Activated CD4-positive, alpha-beta T cell treated with anti-CD3 and anti-CD28 coated beads for 48 hours (primary cell): ENCODE measurements around the gene PAK1.
A peak's percentile ranks its signal among the peaks of the same experiment; 100 is the strongest.

Experiments used
- DNase-seq: peaks from one replicate; pipeline ENCODE4 v3.0.0-alpha.2; 2020

The PAK1 gene

GRCh38 chr11:77472991-77473800, 698 bp downstream of the PAK1 start:
- DNase-seq, result peak; percentile 61

GRCh38 chr11:77471558-77472193, 2.2 kb downstream of the PAK1 start:
- DNase-seq, result peak; percentile 47

- no peak for DNase-seq
These were observed 2.9 kb downstream of the PAK1 start for GRCh38 chr11:77470971-77471370.

GRCh38 chr11:77470504-77470903, 3.4 kb downstream of the PAK1 start:
- DNase-seq, result no peak

- no peak for DNase-seq
These were observed 5.4 kb downstream of the PAK1 start for GRCh38 chr11:77468527-77468926.

- no peak for DNase-seq
These were observed 5.9 kb downstream of the PAK1 start for GRCh38 chr11:77467993-77468392.

- DNase-seq, result no peak
These were observed 6.7 kb downstream of the PAK1 start for GRCh38 chr11:77467233-77467632.

GRCh38 chr11:77457340-77457739, 16.6 kb downstream of the PAK1 start:
- DNase-seq, result no peak

GRCh38 chr11:77455740-77456139, 18.2 kb downstream of the PAK1 start:
- no peak for DNase-seq

- DNase-seq, result no peak
These were observed 18.8 kb downstream of the PAK1 start for GRCh38 chr11:77454867-77455655.

- DNase-seq, result no peak
These were observed 23.7 kb downstream of the PAK1 start for GRCh38 chr11:77450227-77450626.

GRCh38 chr11:77449784-77450183, 24.1 kb downstream of the PAK1 start:
- no peak for DNase-seq

- no peak for DNase-seq
These were observed 24.8 kb downstream of the PAK1 start for GRCh38 chr11:77449060-77449521.

GRCh38 chr11:77448269-77448668, 25.6 kb downstream of the PAK1 start:
- no peak for DNase-seq

GRCh38 chr11:77446911-77447629, 26.8 kb downstream of the PAK1 start:
- no peak for DNase-seq

GRCh38 chr11:77444261-77444660, 29.6 kb downstream of the PAK1 start:
- no peak for DNase-seq

GRCh38 chr11:77442394-77443053, 31.4 kb downstream of the PAK1 start:
- no peak for DNase-seq

GRCh38 chr11:77441426-77441825, 32.5 kb downstream of the PAK1 start:
- DNase-seq, result no peak

GRCh38 chr11:77440678-77441077, 33.2 kb downstream of the PAK1 start:
- DNase-seq, result no peak

GRCh38 chr11:77438487-77438886, 35.4 kb downstream of the PAK1 start:
- no peak for DNase-seq

GRCh38 chr11:77436969-77437368, 36.9 kb downstream of the PAK1 start:
- no peak for DNase-seq

- DNase-seq, result no peak
These were observed 37.4 kb downstream of the PAK1 start for GRCh38 chr11:77436506-77436905.
